Chondrocyte (in vitro differentiated cells): ENCODE measurements around the gene ZNF180. TPM values are rescaled to one million over a fixed set of nuclear protein-coding genes. Genes with fewer than 3 reads are reported as not detected.

Source experiments
- DNase-seq: peaks from one replicate; pipeline ENCODE4 v3.0.0; 2021; ENCODE audit warnings: mixed read lengths, low spot score
- H3K27ac Mint-ChIP-seq: one replicate; pipeline ENCODE4 v1.8.0; 2021; ENCODE audit warnings: mild to moderate bottlenecking, moderate library complexity, mixed read lengths; ENCODE audit not compliant: unreplicated experiment
- H3K27me3 Mint-ChIP-seq: 2 replicates; pipeline ENCODE4 v1.8.0; 2021; ENCODE audit warnings: low read depth, mixed read lengths
- H3K36me3 Mint-ChIP-seq: 2 replicates; pipeline ENCODE4 v1.8.0; 2021; ENCODE audit warnings: low read depth, mixed read lengths
- H3K4me1 Mint-ChIP-seq: 2 replicates; pipeline ENCODE4 v1.8.0; 2021; ENCODE audit warnings: low read depth, mild to moderate bottlenecking, mixed read lengths
- H3K4me3 Mint-ChIP-seq: one replicate; pipeline ENCODE4 v1.8.0; 2021; ENCODE audit warnings: mild to moderate bottlenecking, moderate library complexity, mixed read lengths; ENCODE audit not compliant: unreplicated experiment
- H3K9me3 Mint-ChIP-seq: 2 replicates; pipeline ENCODE4 v1.8.0; 2021; ENCODE audit warnings: low read depth, mixed read lengths
- CTCF ChIP-seq: fragments of 200-600 bp; sonication (generic); IDR thresholded peaks from 2 replicates; pipeline ENCODE4 v1.5.0; 2021; ENCODE audit warnings: antibody characterized with exemption, mild to moderate bottlenecking, moderate library complexity
- long read RNA-seq: library from polyadenylated mRNA; stranded (forward); transcript quantifications from one replicate; pipeline ENCODE4 v2.0.0, GENCODE V29; 2021
- total RNA-seq: library from RNA; stranded (reverse); gene quantifications from 3 replicates; pipeline ENCODE4 v1.2.1, GENCODE V29; 2021

The ZNF180 gene
- 4.6 to 7.8 TPM (median 4.7 TPM) in 3 replicates for total RNA-seq
- long read RNA-seq, partial matches to known transcripts: 1 of 7 reads
- long read RNA-seq, other reads (novel, unspliced or antisense): 3 of 7 reads

- peak within 1 kb of the TSS; percentile 94 for H3K27ac Mint-ChIP-seq
- H3K4me3 Mint-ChIP-seq: peak within 1 kb of the TSS; percentile 91
- H3K4me1 Mint-ChIP-seq: peaks cover 30% of the 10 kb centered on the region
- H3K9me3 Mint-ChIP-seq: peaks cover 16% of the 10 kb centered on the region
- H3K36me3 Mint-ChIP-seq: peaks cover 18% of the 10 kb centered on the region
- H3K27me3 Mint-ChIP-seq: peaks cover 13% of the 10 kb centered on the region
- TF ChIP-seq CTCF: peak; percentile 72
- DNase-seq: peak; percentile 96
Observed at GRCh38 chr19:44499962-44500949, at the start of gene ZNF180. ZNF180 (minus strand) TSS chr19:44500522; CDS start chr19:44497334, 3,188 bp downstream.

GRCh38 chr19:44549507-44549906 is 49.2 kb upstream of the ZNF180 start:
- TF ChIP-seq CTCF: no peak
- H3K36me3 Mint-ChIP-seq: no peaks in the 10 kb centered on the region
- no peaks in the 10 kb centered on the region for H3K9me3 Mint-ChIP-seq
- H3K27me3 Mint-ChIP-seq: peaks cover 15% of the 10 kb centered on the region
- H3K4me3 Mint-ChIP-seq: no peak overlapping the region
- H3K27ac Mint-ChIP-seq: no peak overlapping the region
- DNase-seq: no peak
- H3K4me1 Mint-ChIP-seq: peaks cover 5% of the 10 kb centered on the region

GRCh38 chr19:44548736-44549135 is 48.4 kb upstream of the ZNF180 start:
- Mint-ChIP-seq H3K27me3 (peaks cover 21% of the 10 kb centered on the region), H3K36me3 (peaks cover 2% of the 10 kb centered on the region), H3K4me1 (peaks cover 4% of the 10 kb centered on the region), H3K4me3 (no peak overlapping the region), H3K9me3 (no peaks in the 10 kb centered on the region), H3K27ac (no peak overlapping the region)
- no peak for TF ChIP-seq CTCF
- DNase-seq: no peak

- no peaks in the 10 kb centered on the region for H3K9me3 Mint-ChIP-seq
- H3K36me3 Mint-ChIP-seq: peaks cover 2% of the 10 kb centered on the region
- no peak for DNase-seq
- no peak overlapping the region for H3K4me3 Mint-ChIP-seq
- H3K27me3 Mint-ChIP-seq: peaks cover 36% of the 10 kb centered on the region
- no peak overlapping the region for H3K27ac Mint-ChIP-seq
- no peaks in the 10 kb centered on the region for H3K4me1 Mint-ChIP-seq
- no peak for TF ChIP-seq CTCF
Observed at GRCh38 chr19:44544031-44544430, 43.7 kb upstream of the ZNF180 start.

GRCh38 chr19:44542671-44543070 is 42.3 kb upstream of the ZNF180 start:
- Mint-ChIP-seq H3K27me3 (peaks cover 39% of the 10 kb centered on the region), H3K4me3 (no peak overlapping the region), H3K4me1 (no peaks in the 10 kb centered on the region), H3K27ac (no peak overlapping the region), H3K9me3 (no peaks in the 10 kb centered on the region), H3K36me3 (peaks cover 2% of the 10 kb centered on the region)
- no peak for DNase-seq
- no peak for TF ChIP-seq CTCF
